ENCODE measurements around the gene ACSM6. TPM values are rescaled to one million over a fixed set of nuclear protein-coding genes. Genes with fewer than 3 reads are reported as not detected.
A peak's percentile ranks its signal among the peaks of the same experiment; 100 is the strongest.

ACSM6 gene
- total RNA-seq, 1 donor from 2014 or later = not detected

DNA sequence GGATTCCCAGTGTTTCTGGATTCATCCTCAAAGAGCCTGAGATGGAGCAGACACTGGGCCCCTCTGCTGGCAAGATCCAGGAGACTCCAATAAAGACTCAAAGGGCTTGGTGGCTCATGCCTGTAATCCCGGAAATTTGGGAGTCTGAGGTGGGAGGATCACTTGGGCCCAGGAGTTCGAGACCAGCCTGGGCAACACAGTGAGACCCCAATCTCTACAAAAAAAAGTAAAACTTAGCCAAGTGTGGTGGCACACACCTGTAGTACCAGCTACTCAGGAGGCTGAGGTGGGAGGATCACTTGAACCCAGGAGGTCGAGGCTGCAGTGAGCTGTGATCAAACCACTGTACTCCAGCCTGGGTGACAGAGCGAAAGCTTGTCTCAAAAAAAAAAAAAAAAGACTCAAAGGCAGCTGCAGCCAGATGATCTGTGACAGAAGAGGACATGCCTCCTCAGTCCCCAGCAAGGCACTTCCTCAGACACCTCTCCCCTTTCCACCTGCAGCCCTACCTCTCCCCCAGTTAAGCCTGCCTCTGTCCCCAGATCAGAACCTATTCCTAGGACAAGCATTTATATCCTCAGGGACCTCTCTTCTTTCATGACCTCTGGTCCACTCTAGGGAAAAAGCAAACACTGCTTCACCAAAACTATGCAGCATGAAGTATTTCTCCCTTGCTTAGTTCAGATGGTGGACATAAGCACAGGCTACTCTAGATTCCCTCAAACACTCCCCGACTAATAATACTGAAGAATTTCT lies 68.9 kb downstream of the ACSM6 start:
- no peak for DNase-seq (ENCODE audit: low read depth)
- TF ChIP-seq, protein P1, sequence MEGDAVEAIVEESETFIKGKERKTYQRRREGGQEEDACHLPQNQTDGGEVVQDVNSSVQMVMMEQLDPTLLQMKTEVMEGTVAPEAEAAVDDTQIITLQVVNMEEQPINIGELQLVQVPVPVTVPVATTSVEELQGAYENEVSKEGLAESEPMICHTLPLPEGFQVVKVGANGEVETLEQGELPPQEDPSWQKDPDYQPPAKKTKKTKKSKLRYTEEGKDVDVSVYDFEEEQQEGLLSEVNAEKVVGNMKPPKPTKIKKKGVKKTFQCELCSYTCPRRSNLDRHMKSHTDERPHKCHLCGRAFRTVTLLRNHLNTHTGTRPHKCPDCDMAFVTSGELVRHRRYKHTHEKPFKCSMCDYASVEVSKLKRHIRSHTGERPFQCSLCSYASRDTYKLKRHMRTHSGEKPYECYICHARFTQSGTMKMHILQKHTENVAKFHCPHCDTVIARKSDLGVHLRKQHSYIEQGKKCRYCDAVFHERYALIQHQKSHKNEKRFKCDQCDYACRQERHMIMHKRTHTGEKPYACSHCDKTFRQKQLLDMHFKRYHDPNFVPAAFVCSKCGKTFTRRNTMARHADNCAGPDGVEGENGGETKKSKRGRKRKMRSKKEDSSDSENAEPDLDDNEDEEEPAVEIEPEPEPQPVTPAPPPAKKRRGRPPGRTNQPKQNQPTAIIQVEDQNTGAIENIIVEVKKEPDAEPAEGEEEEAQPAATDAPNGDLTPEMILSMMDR (IDR thresholded peaks at IDR 0.05; ENCODE audit: insufficient read depth, low read length, severe bottlenecking) = no peak
- FAIRE-seq = no peak
- Histone ChIP-seq H3K4me3 (ENCODE audit: low read depth, low read length) (no peak overlapping the region), H3K27me3 (ENCODE audit: control insufficient read depth, insufficient read depth, low read length) (no peaks in the 10 kb centered on the region), H3K36me3 (ENCODE audit: control insufficient read depth, insufficient read depth, low read length) (peaks cover 20% of the 10 kb centered on the region)

DNA sequence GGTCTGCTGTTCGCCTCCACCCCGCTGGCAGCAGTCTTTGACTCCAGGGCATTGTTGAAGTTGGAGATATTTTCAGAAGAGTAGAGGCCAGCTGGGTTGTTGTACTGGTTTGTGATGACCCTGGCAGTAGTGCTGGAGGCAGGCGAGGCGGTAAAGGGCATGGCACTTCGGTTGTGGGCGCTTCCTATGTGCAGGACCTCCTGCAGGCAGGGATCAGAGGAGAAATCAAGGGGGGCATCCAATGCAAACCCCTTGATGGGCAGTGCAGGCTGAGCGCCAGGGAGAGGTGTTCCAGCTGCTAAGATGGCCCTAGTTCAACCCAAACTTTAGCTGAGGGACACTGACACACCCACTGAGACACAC lies 69.8 kb downstream of the ACSM6 start:
- TF ChIP-seq, protein P1 (IDR thresholded peaks at IDR 0.05; ENCODE audit: insufficient read depth, low read length, severe bottlenecking) = no peak
- H3K27me3 ChIP-seq (ENCODE audit: control insufficient read depth, insufficient read depth, low read length) = no peaks in the 10 kb centered on the region
- FAIRE-seq = no peak
- peaks cover 19% of the 10 kb centered on the region for H3K36me3 ChIP-seq (ENCODE audit: control insufficient read depth, insufficient read depth, low read length)
- DNase-seq (ENCODE audit: low read depth) = no peak
- H3K4me3 ChIP-seq (ENCODE audit: low read depth, low read length) = no peak overlapping the region

DNA sequence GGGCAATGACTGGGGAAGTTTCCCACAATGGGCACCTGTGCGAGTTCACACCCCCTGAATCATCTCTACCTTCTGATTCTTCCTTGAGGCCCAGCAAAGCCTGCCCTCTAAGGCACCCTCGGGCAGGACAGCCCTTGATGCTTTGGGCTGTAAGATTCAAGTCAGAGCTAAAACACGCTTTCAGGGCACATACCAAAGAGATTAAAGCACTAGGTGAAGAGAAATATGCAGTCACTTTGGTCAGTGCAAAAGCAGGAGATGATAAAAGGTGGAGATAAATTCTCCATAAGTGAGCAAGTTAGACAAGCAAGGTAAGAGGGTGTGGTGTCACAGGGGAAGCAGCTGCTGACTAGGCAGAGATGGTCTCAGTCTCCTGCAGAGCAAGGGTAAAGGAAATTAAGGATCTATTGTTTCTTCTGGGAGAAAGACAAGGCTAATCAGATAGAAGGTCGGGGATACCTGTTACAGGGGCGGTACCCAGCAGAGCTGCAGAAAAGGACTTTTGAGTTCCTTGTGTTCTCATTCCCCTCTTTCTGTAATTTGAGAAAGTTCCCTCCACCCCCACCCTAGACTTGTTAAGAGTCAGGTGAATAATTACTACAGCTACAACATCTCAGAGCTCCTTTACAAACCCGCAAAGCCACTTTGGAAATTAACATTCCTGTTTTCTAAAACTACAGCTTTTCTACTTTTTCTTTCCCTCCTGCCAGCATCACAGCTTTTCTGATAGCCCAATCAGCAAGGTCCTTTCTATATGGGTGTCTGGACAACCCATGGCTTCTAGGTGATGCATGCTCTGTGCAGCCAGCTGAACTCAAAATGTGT lies 70.4 kb downstream of the ACSM6 start:
- FAIRE-seq (no peak), DNase-seq (ENCODE audit: low read depth) (peak; percentile 94)
- TF ChIP-seq, protein P1 (IDR thresholded peaks at IDR 0.05; ENCODE audit: insufficient read depth, low read length, severe bottlenecking) = no peak
- Histone ChIP-seq H3K36me3 (ENCODE audit: control insufficient read depth, insufficient read depth, low read length) (peaks cover 18% of the 10 kb centered on the region), H3K27me3 (ENCODE audit: control insufficient read depth, insufficient read depth, low read length) (no peaks in the 10 kb centered on the region), H3K4me3 (ENCODE audit: low read depth, low read length) (no peak overlapping the region)

DNA sequence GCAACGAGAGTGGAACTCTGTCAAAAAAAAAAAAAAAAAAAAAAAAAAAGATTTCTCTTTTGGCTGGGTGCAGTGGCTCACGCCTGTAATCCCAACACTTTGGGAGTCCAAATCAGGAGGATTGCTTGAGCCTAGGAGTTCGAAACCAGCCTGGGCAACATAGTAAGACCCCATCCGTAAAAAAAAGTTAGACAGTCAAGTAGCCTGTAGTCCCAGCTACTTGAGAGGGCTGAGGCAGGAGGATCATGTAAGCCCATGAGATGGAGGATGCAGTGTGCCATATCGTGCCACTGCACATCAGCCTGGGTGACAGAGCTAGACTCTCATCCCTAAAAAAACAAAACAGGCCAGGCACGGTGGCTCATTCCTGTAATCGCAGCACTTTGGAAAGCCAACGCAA lies 71.5 kb downstream of the ACSM6 start:
- Histone ChIP-seq H3K4me3 (ENCODE audit: low read depth, low read length) (no peak overlapping the region), H3K27me3 (ENCODE audit: control insufficient read depth, insufficient read depth, low read length) (no peaks in the 10 kb centered on the region), H3K36me3 (ENCODE audit: control insufficient read depth, insufficient read depth, low read length) (peaks cover 14% of the 10 kb centered on the region)
- FAIRE-seq (no peak), DNase-seq (ENCODE audit: low read depth) (no peak)
- TF ChIP-seq, protein P1 (IDR thresholded peaks at IDR 0.05; ENCODE audit: insufficient read depth, low read length, severe bottlenecking) = no peak

DNA sequence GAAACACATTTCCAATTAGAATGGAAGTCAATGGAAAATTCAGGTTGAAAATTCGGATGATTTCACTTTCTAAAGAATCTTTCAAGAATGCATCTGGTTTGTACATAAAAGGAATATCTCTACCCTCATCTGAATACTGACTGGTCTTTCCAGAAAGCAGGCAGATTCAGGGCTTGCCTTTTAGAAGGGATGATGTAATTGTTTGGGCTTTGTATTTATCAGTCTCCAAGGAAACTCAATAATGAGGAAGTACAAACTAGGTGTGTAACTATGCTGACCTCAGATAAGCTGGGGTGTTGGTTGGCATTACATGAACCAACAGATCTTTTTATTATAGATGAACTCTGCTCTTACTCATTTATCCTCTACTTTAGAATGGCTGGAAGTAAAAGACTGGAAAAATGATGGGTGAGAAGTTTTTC lies 72.6 kb downstream of the ACSM6 start:
- FAIRE-seq (no peak), DNase-seq (ENCODE audit: low read depth) (peak; percentile 100)
- Histone ChIP-seq H3K27me3 (ENCODE audit: control insufficient read depth, insufficient read depth, low read length) (no peaks in the 10 kb centered on the region), H3K36me3 (ENCODE audit: control insufficient read depth, insufficient read depth, low read length) (peaks cover 18% of the 10 kb centered on the region), H3K4me3 (ENCODE audit: low read depth, low read length) (no peak overlapping the region)
- TF ChIP-seq, protein P1 (IDR thresholded peaks at IDR 0.05; ENCODE audit: insufficient read depth, low read length, severe bottlenecking) = no peak
